Stimulated activated CD4-positive, alpha-beta T cell treated with anti-CD3 and anti-CD28 coated beads, TNF-alpha, amount 100 ng/mL, for 4 hours (primary cell): ENCODE data around the gene ZNF384.

Experiments
- DNase-seq, 3 experiments: peaks; one replicate each; pipeline ENCODE4 v3.0.0-alpha.2; 2020; ENCODE audit warnings: low read depth in 3 of 3

The ZNF384 gene

DNA sequence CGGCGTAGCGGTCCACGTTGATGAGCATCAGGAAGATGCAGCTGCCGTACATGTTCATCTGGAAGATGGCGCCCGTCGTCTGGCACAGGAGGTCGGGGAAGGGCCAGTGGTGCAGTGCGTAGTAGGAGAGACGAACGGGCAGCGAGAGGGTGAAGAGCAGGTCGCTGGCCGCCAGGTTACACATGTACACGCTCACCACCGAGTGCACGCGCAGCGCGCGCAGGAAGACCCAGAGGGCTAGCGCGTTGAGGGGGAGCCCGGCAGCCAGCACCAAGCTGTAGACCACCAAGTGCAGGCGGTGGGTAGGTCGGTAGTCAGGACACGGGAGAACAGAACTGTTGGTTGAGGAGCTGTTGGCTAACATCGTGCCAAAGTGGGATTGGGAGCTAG, 68.3 kb downstream of the ZNF384 start:
- no peak for DNase-seq

GRCh38 chr12:6620137-6620884, 68.9 kb downstream of the ZNF384 start:
- no peak for DNase-seq

DNA sequence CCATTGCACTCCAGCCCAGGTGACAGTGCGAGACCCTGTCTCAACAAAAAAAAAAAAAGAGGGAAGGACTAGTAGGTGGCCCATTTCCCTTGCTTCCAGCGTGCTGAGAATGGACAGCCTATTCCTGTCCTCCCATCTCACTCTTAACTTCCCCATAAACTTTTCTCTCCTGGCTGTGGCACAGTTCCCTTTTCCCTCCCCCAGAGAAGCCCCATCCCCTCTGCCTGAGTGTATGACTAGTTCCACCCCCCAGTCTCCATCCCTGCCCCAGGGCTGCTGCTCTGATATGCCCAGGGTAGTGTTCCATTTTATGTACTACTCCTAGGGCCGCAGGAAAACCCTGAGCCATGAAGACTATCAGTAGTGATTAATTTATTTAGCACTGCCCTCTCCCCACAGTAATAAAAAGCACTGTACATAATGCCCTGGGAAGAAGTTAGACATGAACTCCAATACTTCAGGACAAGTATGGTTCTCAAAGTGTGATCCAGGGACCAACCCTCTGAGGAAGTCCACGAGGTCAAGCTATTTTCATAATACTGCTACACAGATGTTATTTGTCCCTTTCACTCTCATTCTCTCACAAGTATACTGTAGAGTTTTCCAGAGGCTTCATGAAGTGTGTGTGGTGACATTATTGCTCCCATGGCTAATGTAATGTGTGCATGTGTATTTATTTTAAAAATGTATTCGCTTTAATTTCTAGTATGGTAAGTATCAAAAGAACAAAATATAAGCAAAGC, 70.5 kb downstream of the ZNF384 start:
- DNase-seq, result no peak
